B cell (primary cell): ENCODE measurements around the gene GLIPR2. TPM values are rescaled to one million over a fixed set of nuclear protein-coding genes. Genes with fewer than 3 reads are reported as not detected.

Source experiments
- ATAC-seq: fragments of 200-7000 bp; cut with Tn5 transposase; one replicate; pipeline ENCODE4 v1.10.0; 2021; ENCODE audit warnings: low read depth, mild to moderate bottlenecking, moderate number of reproducible peaks, moderate library complexity
- CTCF ChIA-PET: fragments of 350-600 bp; sonication (Branson Sonifier 250); formaldehyde crosslinking; loops from one replicate; lab custom pipeline; 2021; ENCODE audit warnings: antibody characterized with exemption, inconsistent platforms; lab: Charles Lee
- POLR2A ChIA-PET: fragments of 350-600 bp; sonication (Branson Sonifier 250); formaldehyde crosslinking; loops from one replicate; lab custom pipeline; 2021; ENCODE audit warnings: antibody characterized with exemption; lab: Charles Lee
- DNase-seq: peaks from one replicate; pipeline ENCODE4 v3.0.0; 2013
- H2AFZ ChIP-seq: 2 replicates; pipeline ENCODE4 v1.6.1; 2012; ENCODE audit warnings: mild to moderate bottlenecking, low read depth, low read length; ENCODE audit not compliant: insufficient read depth, poor library complexity, severe bottlenecking
- H3K27ac ChIP-seq, 2 donors: 1 replicate in 1 of 2; 2 replicates in 1 of 2; pipeline ENCODE4 v1.5.1; 2012 to 2013; ENCODE audit warnings: low read length in 2 of 2, mild to moderate bottlenecking in 2 of 2, moderate library complexity in 1 of 2
- H3K27me3 ChIP-seq, 4 experiments: fragments of 200-600 bp in 1 of 4; sonication (generic) in 1 of 4; replicated peaks in 1 of 4; 1 replicate in 2 of 4; 2 replicates in 2 of 4; pipeline versions ENCODE4 v1.6.1 to v1.7.0; 2013 to 2016; ENCODE audit warnings: low read length in 3 of 4, mild to moderate bottlenecking in 2 of 4, mixed read lengths in 1 of 4, moderate library complexity in 1 of 4; ENCODE audit not compliant: insufficient read depth in 4 of 4, control insufficient read depth in 3 of 4; ENCODE audit errors: control extremely low read depth in 1 of 4
- H3K36me3 ChIP-seq, 2 experiments: replicated peaks in 1 of 2; 1 replicate in 1 of 2; 2 replicates in 1 of 2; pipeline versions ENCODE4 v1.6.1 to v1.7.1; 2013; ENCODE audit warnings: low read length in 1 of 2; ENCODE audit not compliant: insufficient read depth in 2 of 2, control insufficient read depth in 1 of 2; ENCODE audit errors: control extremely low read depth in 1 of 2, extremely low read depth in 1 of 2
- H3K4me1 ChIP-seq, 2 donors: fragments of 200-600 bp in 1 of 2; sonication (generic) in 1 of 2; 1 replicate in 1 of 2; 2 replicates in 1 of 2; pipeline versions ENCODE4 v1.5.1 to v1.6.1; 2013 to 2017; ENCODE audit warnings: low read length in 2 of 2; ENCODE audit not compliant: control insufficient read depth in 2 of 2, insufficient read depth in 2 of 2
- H3K4me2 ChIP-seq: replicated peaks from 2 replicates; pipeline ENCODE3; 2012; ENCODE audit warnings: mild to moderate bottlenecking, low read depth, low read length; ENCODE audit not compliant: poor library complexity, severe bottlenecking
- H3K4me3 ChIP-seq, 5 experiments: fragments of 200-600 bp in 1 of 5; sonication (generic) in 1 of 5; 1 replicate in 3 of 5; 2 replicates in 2 of 5; pipeline versions ENCODE4 v1.5.1 to v1.7.0; 2011 to 2016; ENCODE audit warnings: low read length in 4 of 5, mild to moderate bottlenecking in 4 of 5, low read depth in 2 of 5, control low read depth in 1 of 5, moderate library complexity in 1 of 5; ENCODE audit not compliant: insufficient read depth in 1 of 5; ENCODE audit errors: control extremely low read depth in 1 of 5, extremely low read depth in 1 of 5
- H3K79me2 ChIP-seq: fragments of 200-600 bp; sonication (generic); one replicate; pipeline ENCODE4 v1.6.0; 2016; ENCODE audit warnings: low read length; ENCODE audit not compliant: control insufficient read depth, insufficient read depth
- H3K9ac ChIP-seq: fragments of 200-600 bp; sonication (generic); 2 replicates; pipeline ENCODE4 v1.6.1; 2017; ENCODE audit warnings: mild to moderate bottlenecking, low read length, moderate library complexity
- H3K9me3 ChIP-seq, 3 donors: one replicate each; pipeline versions ENCODE4 v1.6.1 to v1.7.1; 2013; ENCODE audit warnings: low read length in 2 of 3; ENCODE audit not compliant: control insufficient read depth in 2 of 3, insufficient read depth in 1 of 3; ENCODE audit errors: control extremely low read depth in 1 of 3
- H4K20me1 ChIP-seq: 2 replicates; pipeline ENCODE4 v1.6.0; 2012; ENCODE audit warnings: mild to moderate bottlenecking, low read length; ENCODE audit not compliant: insufficient read depth, control insufficient read depth, poor library complexity, severe bottlenecking
- H3K27ac Mint-ChIP-seq: one replicate; pipeline ENCODE4 v1.8.0; 2021; ENCODE audit warnings: mixed read lengths
- H3K27me3 Mint-ChIP-seq: one replicate; pipeline ENCODE4 v1.8.0; 2021; ENCODE audit warnings: mixed read lengths
- H3K4me1 Mint-ChIP-seq: one replicate; pipeline ENCODE4 v1.8.0; 2021; ENCODE audit warnings: mixed read lengths
- H3K4me3 Mint-ChIP-seq: one replicate; pipeline ENCODE4 v1.8.0; 2021; ENCODE audit warnings: mixed read lengths
- H3K9me3 Mint-ChIP-seq: one replicate; pipeline ENCODE4 v1.8.0; 2022; ENCODE audit warnings: mixed read lengths; ENCODE audit not compliant: insufficient read depth
- CTCF ChIP-seq: fragments of 200-600 bp; IDR thresholded peaks from one replicate; pipeline ENCODE4 v1.8.0; 2022; ENCODE audit warnings: antibody characterized with exemption, mild to moderate bottlenecking
- EZH2 ChIP-seq: IDR thresholded peaks from 2 replicates; pipeline ENCODE4 v1.6.1; 2012; ENCODE audit warnings: borderline replicate concordance, low read depth, mild to moderate bottlenecking, moderate library complexity, low read length; ENCODE audit not compliant: insufficient read depth, poor library complexity, severe bottlenecking
- WGBS: methylation state at CpG from one replicate; pipeline ENCODE4 v1.1.5; 2013; ENCODE audit warnings: missing lambda C conversion rate; ENCODE audit not compliant: insufficient coverage; 5-methylcytosine and 5-hydroxymethylcytosine counted together
- intact Hi-C: fragments of 100-400 bp; cut with micrococcal nuclease; formaldehyde crosslinking; loops from one replicate; pipeline ENCODE4 v1.10.0; 2022
- polyA plus RNA-seq: library from polyadenylated mRNA; depleted of rRNA; stranded (reverse); fragments of >200 nt; gene quantifications from 2 replicates; pipeline ENCODE4 v1.2.3, GENCODE V29; 2012
- total RNA-seq, 2 donors: library from RNA; stranded (reverse); fragments of 120-200 nt in 1 of 2; gene quantifications; 1 replicate in 1 of 2; 2 replicates in 1 of 2; pipeline versions ENCODE4 v1.2.3 to v1.2.4, GENCODE V29; 2013 to 2022

Gene GLIPR2
- total and polyA plus RNA-seq, 2 donors (not counting 1 experiment from before 2014, with no cell fraction given): 13.7 to 14.6 TPM

DNA sequence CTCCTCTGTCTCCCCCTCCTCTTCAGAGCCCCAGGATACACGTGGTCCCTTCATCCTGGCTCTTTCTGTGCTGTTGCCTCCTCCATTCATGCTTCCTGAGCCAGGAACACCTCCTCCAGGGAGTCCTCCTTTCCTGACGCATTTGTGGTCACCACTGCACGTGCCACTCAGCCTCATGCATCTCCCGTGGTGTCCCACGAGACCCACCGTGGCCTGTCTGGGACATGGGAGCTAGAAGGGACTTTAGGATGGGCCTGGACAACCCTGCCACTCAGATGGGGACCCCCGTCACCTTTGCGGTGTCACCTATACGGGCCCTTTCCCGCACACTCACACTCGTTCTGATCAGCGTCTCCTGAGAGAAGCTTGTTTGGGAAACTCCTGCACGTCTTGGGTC lies 6.7 kb downstream of the GLIPR2 start:
- ChIA-PET CTCF (interaction anchor here (1.2 to 3.4 kb wide), 5 partner anchors 10 to 47 kb away, joined by 3 to 31 read pairs (median 17); partner anchors contain the start of gene CLTA), POLR2A (interaction anchor here (1.0 to 1.9 kb wide), 2 partner anchors 9 to 48 kb away, joined by 3 to 6 read pairs; partner anchors contain the start of gene CLTA)
- Mint-ChIP-seq H3K27me3 (no peaks in the 10 kb centered on the region), H3K9me3 (no peaks in the 10 kb centered on the region), H3K4me3 (peak overlapping the region; percentile 93), H3K4me1 (peaks cover 93% of the 10 kb centered on the region), H3K27ac (peak overlapping the region; percentile 99)
- peaks cover 80% of the 10 kb centered on the region for H3K79me2 ChIP-seq
- H3K36me3 ChIP-seq: peaks cover 0 to 25% of the 10 kb centered on the region in 2 experiments
- H3K9ac ChIP-seq: peak overlapping the region; percentile 75
- peaks cover 22% of the 10 kb centered on the region for H4K20me1 ChIP-seq
- ATAC-seq (no peak), DNase-seq (peak; percentile 37)
- no peak for TF ChIP-seq EZH2
- no peak for TF ChIP-seq CTCF
- H3K27me3 ChIP-seq: no peaks in the 10 kb centered on the region
- H3K4me3 ChIP-seq: peak overlapping the region; percentile 43 to 83 (median 80)
- peaks cover 63 to 77% of the 10 kb centered on the region in 2 donors for H3K4me1 ChIP-seq
- peaks cover 0 to 9% (median 5%) of the 10 kb centered on the region in 3 donors for H3K9me3 ChIP-seq
- H2AFZ ChIP-seq: peak overlapping the region; percentile 61
- 23% methylated on average over 6 of the region's 13 CpGs for WGBS
- intact Hi-C loops: loop anchor here (1.0 kb wide), 1 partner anchor 8 kb away; no protein-coding TSS in a partner anchor
- peak overlapping the region; percentile 85 to 92 for H3K27ac ChIP-seq
- peak overlapping the region; percentile 95 for H3K4me2 ChIP-seq
